HG02610 (cell line): ENCODE results near the gene FUBP1.
"Not testable (repeated sequence)": the region's sequence is repeated elsewhere in the genome, so short reads cannot be mapped to it uniquely, and the experiment has no call there.

Experiments
- ATAC-seq: cut with Tn5 transposase; IDR thresholded peaks from one replicate; pipeline ENCODE4 v1.9.1; 2021; ENCODE audit warnings: mild to moderate bottlenecking, moderate library complexity; ENCODE audit not compliant: unreplicated experiment

FUBP1 gene, protein sequence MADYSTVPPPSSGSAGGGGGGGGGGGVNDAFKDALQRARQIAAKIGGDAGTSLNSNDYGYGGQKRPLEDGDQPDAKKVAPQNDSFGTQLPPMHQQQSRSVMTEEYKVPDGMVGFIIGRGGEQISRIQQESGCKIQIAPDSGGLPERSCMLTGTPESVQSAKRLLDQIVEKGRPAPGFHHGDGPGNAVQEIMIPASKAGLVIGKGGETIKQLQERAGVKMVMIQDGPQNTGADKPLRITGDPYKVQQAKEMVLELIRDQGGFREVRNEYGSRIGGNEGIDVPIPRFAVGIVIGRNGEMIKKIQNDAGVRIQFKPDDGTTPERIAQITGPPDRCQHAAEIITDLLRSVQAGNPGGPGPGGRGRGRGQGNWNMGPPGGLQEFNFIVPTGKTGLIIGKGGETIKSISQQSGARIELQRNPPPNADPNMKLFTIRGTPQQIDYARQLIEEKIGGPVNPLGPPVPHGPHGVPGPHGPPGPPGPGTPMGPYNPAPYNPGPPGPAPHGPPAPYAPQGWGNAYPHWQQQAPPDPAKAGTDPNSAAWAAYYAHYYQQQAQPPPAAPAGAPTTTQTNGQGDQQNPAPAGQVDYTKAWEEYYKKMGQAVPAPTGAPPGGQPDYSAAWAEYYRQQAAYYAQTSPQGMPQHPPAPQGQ

DNA sequence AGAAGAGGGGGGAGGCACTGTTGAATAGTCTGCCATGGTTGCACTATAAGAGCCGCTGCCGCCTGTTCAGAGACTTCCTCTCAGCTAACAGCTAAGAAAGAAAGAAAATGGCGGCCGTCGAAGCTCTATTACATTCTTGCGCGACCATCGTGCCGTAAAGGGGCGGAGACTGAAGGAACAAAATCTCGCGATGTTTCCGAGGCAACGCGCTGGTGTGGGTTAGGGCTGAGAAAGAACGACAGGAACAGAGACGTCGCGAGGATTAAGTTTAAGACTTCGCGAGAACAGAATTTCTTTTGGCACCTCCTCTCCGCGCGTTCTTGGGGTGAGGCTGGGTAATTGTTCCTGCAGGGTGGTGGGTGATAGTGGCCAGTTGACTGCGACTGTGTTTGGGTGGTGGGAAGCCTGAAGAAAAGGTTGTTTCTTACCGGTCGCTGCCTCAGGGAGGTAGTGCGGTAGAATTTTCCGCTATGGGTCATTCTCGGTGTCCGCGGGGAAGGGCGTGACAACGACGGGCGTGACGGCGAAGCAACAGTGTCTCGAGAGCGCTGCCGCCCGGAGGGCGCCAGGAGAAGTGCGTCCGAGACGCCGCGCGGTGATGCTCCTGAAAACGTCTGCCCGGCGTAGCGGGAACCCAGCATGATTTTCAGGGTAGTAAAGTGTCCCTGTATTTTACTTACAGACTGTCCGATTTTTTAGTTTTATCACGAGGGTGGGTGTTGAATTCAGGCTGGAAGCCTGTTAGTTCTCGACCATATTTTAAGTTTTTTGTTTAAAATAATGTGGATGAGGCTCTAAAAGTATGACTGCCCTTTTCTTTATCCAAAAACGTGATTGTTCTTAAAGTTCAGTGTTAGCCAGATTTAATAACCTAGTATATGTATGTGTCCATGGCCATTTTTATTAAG, at the start of gene FUBP1:
Gene FUBP1, minus strand, starts transcription at position 104 of the 908 bp plus-strand sequence. Its CDS starts 68 bp downstream, at position 36.
- peak; percentile 79 for ATAC-seq

DNA sequence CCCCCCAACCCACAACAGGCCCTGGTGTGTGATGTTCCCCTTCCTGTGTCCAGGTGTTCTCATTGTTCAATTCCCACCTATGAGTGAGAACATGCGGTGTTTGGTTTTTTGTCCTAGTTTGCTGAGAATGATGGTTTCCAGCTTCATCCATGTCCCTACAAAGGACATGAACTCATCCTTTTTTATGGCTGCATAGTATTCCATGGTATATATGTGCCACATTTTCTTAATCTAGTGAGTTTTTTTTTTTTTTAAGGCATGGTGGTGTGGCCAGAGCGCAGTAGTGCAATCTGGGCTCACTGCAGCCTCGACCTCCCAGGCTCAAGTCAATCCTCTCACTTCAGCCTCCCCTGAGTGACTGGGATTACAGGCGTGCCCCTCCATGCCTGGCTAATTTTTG, 42.3 kb upstream of the FUBP1 start:
- not testable (repeated sequence) for ATAC-seq

DNA sequence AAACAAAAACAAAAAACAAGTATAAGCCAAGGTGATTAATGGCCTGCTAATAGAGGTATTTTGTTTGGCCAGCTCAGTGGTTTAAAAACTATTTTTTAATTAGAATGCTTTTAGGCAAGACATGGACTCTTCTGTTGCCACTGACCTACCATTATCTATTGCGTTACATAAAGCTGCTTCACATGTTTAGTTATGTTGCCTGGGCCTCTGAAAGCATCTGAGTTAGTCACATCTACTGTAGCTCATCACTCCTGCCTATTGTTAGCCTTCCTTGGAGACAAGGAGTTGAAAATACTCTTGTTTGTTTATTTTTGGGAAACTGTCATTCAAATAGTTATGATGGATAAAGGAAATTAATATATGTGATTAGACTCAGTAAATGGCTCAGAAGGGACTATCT, 40.2 kb upstream of the FUBP1 start:
- ATAC-seq = no peak

DNA sequence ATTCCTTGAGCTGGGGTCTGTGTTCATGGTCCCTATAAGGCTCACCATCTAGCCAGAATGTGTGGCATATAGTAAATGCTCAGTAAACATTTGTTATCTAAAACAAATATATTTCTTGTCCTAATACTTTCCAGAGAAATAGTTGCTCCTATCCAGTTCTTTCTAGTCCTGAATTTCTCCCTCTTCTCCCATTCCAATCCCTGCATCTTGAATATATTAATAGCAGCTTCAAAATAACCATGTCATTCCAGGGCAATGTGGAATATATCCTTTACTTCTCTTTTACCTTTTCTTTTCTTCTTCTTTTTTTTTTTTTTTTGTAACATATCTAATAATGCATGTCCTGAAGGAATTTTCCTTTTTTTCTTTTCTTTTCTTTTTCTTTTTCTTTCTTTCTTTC, 36.3 kb upstream of the FUBP1 start:
- ATAC-seq = no peak

DNA sequence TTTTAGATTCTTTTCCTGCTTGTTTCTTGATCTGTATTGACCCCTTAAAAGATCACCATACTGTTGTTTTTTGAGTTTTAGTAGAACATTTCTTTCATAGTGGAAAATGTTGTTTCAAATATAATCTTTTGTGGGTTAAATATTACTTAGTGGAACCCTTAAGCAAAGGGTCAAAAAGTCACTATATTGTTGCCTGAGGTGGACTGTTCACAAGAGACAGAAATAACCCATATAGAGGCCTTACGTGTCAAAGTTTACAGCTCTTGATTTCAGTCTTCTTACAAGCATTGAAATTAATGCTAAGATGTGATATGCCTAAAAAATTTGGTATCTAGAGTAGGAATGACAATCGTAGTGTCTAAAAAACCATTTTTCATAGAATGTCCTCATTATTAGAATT, 32.2 kb upstream of the FUBP1 start:
- ATAC-seq = no peak

DNA sequence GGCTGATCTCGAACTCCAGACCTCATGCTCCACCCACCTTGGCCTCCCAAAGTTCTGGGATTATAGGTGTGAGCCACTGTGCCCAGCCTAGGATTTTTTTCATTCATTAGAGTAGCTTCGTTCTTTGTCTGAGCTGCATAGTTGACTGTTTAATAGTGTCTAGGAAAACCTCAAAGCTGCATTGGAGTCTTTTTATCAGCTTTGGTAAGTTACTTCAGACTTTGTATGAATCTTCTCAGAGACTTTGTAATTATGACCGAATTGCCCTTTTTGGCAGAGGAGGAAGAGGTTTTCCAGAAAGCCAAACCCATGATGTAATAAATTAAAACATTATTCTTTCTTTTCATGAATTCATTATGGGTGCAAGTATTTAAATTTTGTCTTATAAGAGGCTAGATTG, 31.0 kb upstream of the FUBP1 start:
- no peak for ATAC-seq

DNA sequence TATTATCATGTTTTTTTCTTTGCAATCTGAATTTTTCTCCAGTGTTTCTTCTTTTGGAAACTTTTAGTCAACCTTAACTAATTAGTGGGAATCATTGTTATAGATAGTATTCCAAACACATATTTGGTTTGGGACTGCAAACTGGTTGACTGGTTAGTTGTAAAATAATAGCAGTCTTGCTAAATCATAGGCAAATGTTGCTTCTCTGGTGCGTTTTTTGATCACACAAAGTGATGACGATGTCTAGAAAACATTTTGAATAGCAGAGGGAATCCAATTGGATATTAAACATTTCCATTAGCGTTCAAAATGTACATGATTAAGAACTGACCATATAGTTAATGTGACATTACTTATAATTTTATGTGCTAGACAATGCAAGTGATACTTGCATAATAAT, 30.4 kb upstream of the FUBP1 start:
- ATAC-seq = no peak

DNA sequence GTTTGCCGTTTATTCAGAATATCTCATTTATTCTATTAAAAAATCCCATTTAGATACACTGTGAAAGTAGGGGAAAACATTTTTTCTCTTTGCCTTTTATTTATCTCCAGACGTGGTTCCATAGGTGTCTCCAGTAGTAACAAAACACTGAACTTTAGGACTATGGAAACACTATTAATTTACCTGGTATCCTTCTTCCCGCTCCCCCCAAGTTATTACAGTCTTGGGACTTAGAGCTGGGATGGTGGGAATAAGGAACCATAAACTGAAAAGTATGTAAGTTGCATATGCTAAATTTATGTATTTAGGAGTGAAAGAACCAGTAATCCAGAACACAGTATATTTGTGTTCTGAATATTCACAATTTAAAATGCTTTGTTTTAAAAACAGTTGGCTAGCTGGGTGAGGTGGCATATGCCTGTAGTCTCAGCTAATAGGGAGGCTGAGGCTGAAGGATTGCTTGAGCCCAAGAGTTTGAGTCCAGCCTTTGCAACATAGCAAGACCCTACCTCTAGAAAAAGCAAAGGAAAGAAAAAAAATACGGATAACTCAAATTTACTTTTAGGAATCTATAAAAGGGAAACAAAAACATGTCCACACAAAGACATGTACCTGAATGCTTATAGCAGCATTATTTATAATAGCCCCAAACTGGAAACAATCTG, 28.9 kb upstream of the FUBP1 start:
- ATAC-seq = no peak

DNA sequence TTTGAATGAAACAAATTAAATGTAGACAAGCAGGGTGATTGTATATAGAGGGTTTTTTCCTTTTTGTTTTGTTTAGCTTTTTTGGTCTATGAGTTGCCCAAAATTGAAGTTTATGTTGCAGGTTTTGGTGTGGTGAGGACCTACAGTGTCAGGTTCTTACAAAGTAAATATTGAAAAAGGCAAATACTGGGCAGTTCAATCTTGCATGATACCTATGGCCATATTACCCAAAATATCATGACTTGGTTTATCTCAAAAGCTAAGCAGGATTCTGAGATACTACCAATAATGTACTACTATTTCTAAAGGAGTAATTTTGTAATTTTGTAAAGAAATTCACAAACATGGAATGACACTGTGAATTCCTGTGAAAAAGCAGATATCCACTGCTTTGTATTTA, 27.6 kb upstream of the FUBP1 start:
- ATAC-seq = no peak

DNA sequence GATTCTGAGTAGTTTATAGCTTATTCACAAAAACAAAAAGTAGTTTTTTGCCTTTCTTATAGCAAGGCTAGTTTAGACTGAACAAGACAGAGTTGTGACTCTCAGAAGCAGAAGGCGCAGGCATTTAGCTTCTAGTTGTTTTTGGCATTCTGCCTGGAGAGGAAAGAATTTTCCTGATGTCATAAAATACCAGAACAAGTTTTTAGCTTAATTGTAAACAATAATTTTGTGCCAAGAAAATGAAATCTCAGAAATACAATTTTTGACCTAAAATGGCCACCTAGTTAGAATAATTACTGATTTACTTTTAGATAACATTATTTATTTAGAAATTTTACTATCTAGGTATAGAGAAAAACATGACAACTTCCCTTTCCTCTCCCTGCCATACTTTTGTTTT, 26.9 kb upstream of the FUBP1 start:
- no peak for ATAC-seq

DNA sequence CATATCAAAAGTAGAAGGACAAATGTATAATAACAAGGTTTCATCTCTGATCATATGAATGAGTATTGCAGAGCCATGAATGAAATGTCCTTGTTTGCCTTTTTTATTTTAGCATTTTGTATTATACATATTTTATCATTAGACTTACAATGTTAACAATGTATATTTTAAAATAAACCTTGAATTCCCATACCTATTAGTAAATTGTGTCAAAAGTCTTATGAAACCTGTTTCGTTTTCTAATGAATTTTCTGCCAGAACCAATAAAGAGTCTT, 26.5 kb upstream of the FUBP1 start:
- ATAC-seq = no peak

DNA sequence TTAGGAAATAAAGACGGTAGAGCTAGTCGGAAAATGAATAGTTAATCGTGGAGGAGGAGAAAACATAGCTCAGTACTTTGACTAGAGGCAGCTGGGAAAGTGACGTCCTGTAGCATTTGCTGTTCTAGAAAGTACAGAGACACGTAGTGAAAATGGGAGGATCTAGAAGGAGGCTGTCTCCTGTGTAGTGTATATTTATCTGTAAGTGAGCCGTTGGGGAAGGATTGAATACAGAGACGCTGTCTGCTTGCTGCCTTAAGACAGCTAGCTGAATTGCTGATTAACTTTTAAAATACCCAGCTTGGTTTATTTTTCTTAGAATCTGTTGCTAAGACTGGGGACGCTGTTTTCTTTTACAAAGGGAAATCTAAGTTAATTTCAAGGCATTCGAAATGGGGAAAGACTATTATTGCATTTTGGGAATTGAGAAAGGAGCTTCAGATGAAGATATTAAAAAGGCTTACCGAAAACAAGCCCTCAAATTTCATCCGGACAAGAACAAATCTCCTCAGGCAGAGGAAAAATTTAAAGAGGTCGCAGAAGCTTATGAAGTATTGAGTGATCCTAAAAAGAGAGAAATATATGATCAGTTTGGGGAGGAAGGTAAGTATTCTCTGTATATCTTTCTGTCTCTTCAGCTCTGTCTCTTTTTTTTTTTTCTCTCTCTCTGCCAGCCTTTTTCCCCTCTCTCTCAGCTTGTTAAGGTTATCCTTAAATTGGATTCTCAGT, 26.0 kb upstream of the FUBP1 start, which contains the start of gene DNAJB4:
Gene DNAJB4, plus strand, starts transcription at position 221 of the 729 bp plus-strand sequence. Its CDS starts 172 bp downstream, at position 393.
- peak; percentile 98 for ATAC-seq

DNA sequence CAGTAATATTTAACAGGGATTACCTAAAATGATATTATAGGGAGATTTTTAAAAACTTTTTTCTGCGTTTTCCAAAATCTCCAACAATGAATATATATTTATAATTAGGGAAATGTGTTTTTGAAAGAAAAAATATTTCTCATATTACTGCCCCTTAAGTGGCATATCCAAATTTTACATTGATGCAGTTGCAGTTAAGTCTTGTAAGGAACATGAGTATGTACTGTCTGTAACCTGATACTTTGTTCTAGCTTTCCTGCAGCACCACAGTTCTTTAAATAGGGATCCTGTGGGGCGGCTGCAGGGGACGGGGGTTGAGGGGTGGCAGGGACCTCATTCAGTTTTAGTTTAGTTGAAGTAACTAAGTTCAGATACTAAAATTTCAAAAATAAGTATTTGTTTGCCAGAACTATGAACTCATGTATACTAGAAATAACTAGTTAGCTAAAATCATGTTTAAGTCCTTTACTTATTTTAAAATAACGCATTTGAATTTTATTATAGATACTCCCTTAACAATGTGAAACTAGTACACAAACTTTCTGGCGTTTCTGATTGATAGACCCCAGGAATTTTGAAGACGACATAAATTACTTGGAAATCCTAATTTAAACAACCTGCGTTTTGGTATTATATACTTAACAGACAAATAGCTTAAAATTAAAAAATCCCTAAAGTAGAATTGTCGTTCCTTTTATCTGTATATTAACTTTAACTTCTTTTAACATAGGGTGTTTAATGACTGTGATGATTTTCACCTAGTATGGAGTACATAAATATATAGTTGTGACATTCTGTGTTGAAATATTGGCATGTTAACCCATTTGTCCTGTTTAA, 25.2 kb upstream of the FUBP1 start:
- peak; percentile 62 for ATAC-seq

DNA sequence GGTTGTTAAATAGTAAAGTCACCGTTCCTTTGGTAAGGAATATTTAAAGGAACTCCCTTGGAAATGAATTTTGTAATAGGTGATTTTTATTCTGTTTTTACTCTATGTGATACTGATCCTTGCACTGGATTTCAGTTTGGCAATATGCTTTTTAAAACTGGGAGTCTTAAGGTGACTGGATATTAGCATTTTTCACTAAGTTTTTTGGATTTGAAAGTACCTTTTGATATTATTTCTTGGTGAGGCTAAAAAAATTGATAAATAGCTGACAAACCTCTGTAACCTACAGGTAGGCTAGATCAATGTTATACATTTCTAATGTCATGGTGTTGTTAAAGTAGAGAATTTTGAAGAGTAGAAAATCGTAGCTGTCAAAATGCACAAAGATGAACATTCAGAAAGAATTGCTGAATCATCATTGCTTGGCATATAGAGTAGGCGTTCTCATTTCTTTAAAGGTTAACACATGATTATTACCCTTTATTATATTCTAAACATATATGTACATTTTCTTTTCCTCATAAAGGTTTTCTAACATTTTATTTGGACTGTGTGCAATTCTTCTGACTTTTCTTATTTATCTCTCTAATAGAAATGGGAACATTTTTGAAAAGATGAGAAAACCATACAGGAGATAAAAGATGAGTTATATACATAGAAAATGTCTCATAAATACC, 24.3 kb upstream of the FUBP1 start:
- ATAC-seq = no peak

DNA sequence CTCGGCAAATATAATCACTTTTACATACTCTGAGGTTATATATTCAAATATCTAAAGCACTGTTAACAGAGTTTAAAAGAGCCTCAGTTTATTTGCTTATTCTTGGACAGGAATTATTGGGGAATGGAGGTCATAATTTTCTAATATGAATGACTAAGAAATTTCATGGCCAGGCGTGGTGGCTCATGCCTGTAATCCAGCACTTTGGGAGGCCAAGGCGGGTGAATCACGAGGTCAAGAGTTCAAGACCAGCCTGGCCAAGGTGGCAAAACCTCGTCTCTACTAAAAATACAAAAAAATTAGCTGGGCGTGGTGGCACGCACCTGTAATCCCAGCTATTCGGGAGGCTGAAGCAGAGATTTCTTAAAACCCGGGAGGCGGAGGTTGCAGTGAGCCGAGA, 21.7 kb upstream of the FUBP1 start:
- ATAC-seq = not testable (repeated sequence)

DNA sequence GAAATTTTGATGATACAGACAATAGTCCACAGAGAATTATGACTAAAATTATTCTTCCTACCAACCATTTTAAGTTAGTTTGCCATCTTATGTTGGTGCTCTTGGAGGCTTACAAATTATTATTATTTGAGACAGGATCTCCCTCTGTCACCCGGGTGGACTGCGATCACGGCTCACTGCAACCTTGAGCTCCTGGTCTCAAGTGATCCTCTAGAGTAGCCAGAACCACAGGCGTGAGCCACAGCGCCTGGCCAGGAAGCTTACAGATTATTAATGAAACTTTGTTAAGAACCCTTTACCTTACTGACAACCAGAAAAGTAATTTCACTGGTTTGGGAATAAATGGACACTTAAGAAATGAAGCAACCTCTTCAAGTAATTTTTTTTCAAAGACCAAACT, 17.9 kb upstream of the FUBP1 start:
- ATAC-seq = no peak

DNA sequence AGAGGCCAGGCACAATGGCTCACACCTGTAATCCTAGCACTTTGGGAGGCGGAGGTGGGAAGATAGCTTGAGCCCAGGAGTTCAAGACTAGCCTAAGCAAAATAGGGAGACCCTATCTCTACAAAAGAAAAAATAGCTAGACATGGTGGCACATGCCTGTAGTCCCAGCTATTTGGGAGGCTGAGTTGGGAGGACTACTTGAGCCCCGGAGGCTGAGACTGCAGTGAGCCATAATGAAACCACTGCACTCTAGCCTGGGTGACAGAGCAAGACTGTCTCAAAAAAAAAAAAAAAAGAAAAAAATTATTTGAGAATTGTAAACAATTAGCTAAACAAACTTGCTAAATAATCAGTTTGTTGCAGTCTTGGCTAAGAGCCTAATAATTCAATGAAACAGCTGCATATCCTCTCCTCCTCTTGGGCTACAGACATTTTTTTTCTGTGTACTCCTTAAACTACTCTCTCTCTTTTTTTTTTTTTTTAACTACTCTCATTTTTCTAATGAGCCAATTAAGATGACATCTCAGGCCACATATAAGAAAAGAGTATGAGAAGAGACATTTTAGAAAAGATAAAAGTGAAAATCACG, 15.3 kb upstream of the FUBP1 start:
- ATAC-seq = no peak

DNA sequence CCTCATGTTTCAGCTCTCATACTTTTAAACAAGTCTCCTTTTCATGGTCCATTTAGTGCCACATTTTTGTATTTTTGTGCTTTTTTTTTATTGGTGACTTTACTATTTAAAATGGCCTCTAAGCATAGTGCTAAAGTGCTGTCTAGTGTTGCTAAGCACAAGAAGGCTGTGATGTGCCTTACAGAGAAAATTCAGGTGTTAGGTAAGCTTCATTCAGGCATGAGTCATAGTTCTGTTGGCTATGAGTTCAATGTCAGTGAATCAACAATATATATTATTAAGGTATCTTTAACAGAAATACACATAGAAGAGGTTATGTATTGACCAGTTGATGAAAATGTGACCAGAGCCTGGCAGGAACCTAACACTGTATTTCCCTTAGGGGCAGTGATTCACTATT, 12.8 kb upstream of the FUBP1 start:
- no peak for ATAC-seq
